GM12878 (cell line): Measurements from ENCODE around the gene GJC1. TPM values are rescaled to one million over a fixed set of nuclear protein-coding genes. Genes with fewer than 3 reads are reported as not detected.

Source experiments
- ATAC-seq: fragments of 200-7000 bp; cut with Tn5 transposase; 3 replicates; pipeline ENCODE4 v1.9.1; 2020; ENCODE audit warnings: mild to moderate bottlenecking, moderate library complexity
- BruUV-seq: library from RNA; stranded (reverse); fragments of 400-500 nt; replicated peaks from 2 replicates; lab custom pipeline; 2021; lab: Mats Ljungman, UMichigan
- CTCF ChIA-PET: fragments of 300-600 bp; sonication (Branson Sonifier 250); formaldehyde crosslinking; extraction: SDS; loops from one replicate; lab custom pipeline; 2021; ENCODE audit warnings: inconsistent platforms; lab: Yijun Ruan, JAX
- POLR2A ChIA-PET: fragments of 350-600 bp; formaldehyde crosslinking; extraction: SDS; loops from one replicate; lab custom pipeline; 2021; ENCODE audit warnings: inconsistent platforms; lab: Charles Lee
- RAD21 ChIA-PET: fragments of 300-600 bp; sonication (Branson Sonifier 250); formaldehyde crosslinking; loops from one replicate; lab custom pipeline; 2023; ENCODE audit warnings: antibody characterized with exemption; ENCODE audit not compliant: unreplicated experiment; lab: Charles Lee
- SMC1A ChIA-PET: fragments of 300-600 bp; sonication (Branson Sonifier 250); formaldehyde crosslinking; loops from one replicate; lab custom pipeline; 2023; ENCODE audit not compliant: unreplicated experiment, uncharacterized antibody; lab: Charles Lee
- DNase-seq: peaks from one replicate; pipeline ENCODE4 v3.0.0-alpha.2; 2011; ENCODE audit warnings: low read depth, low spot score
- FAIRE-seq: peaks from 3 replicates; lab custom pipeline; 2011; peaks lifted over from hg19 to GRCh38; lab: Jason Lieb, UNC
- H2AFZ ChIP-seq: 2 replicates; pipeline ENCODE4 v1.6.0; 2011; ENCODE audit warnings: low read depth, low read length, control low read depth; ENCODE audit not compliant: control insufficient read depth
- H3K27ac ChIP-seq: 2 replicates; pipeline ENCODE4 v1.5.1; 2011; ENCODE audit warnings: control low read depth; ENCODE audit not compliant: control insufficient read depth, insufficient read depth
- H3K27me3 ChIP-seq, 2 experiments: replicated peaks in 1 of 2; 2 replicates each; pipeline versions ENCODE4 v1.6.0 to v1.6.1; 2011; ENCODE audit warnings: low read length in 1 of 2; ENCODE audit not compliant: control insufficient read depth in 2 of 2, insufficient read depth in 2 of 2
- H3K36me3 ChIP-seq, 2 experiments: 2 replicates each; pipeline ENCODE4 v1.5.1; 2011; ENCODE audit warnings: low read length in 1 of 2; ENCODE audit not compliant: control insufficient read depth in 2 of 2, insufficient read depth in 2 of 2
- H3K4me1 ChIP-seq: 2 replicates; pipeline ENCODE4 v1.6.1; 2011; ENCODE audit warnings: mild to moderate bottlenecking, low read length, moderate library complexity, mixed read lengths; ENCODE audit not compliant: control insufficient read depth, insufficient read depth
- H3K4me2 ChIP-seq: 2 replicates; pipeline ENCODE4 v1.6.0; 2011; ENCODE audit warnings: control low read depth; ENCODE audit not compliant: control insufficient read depth, insufficient read depth
- H3K4me3 ChIP-seq: fragments of 200-600 bp; sonication (generic); 2 replicates; pipeline ENCODE4 v1.5.1; 2016
- H3K79me2 ChIP-seq: 2 replicates; pipeline ENCODE4 v1.6.0; 2011; ENCODE audit warnings: low read length; ENCODE audit not compliant: control insufficient read depth, insufficient read depth
- H3K9ac ChIP-seq: 2 replicates; pipeline ENCODE4 v1.8.0; 2011; ENCODE audit warnings: low read length, control low read depth, mixed read lengths; ENCODE audit not compliant: control insufficient read depth, insufficient read depth
- H3K9me3 ChIP-seq: replicated peaks from 3 replicates; pipeline ENCODE4 v1.5.1; 2011; ENCODE audit warnings: mild to moderate bottlenecking, low read length; ENCODE audit not compliant: control insufficient read depth, insufficient read depth
- H4K20me1 ChIP-seq: 2 replicates; pipeline ENCODE4 v1.6.0; 2011; ENCODE audit not compliant: control insufficient read depth, insufficient read depth
- BCL3 ChIP-seq: IDR thresholded peaks from 2 replicates; pipeline ENCODE4 v1.6.1; 2011; ENCODE audit warnings: borderline replicate concordance, low read depth, mild to moderate bottlenecking, moderate library complexity, low read length; ENCODE audit not compliant: insufficient read depth, poor library complexity, severe bottlenecking
- CEBPZ ChIP-seq: fragments of 150-350 bp; IDR thresholded peaks from 2 replicates; pipeline ENCODE4 v1.6.1; 2016; ENCODE audit warnings: low read depth, low read length
- CHD2 ChIP-seq: IDR thresholded peaks from 2 replicates; pipeline ENCODE4 v1.6.1; 2011; ENCODE audit warnings: low read depth, low read length, improper control_type of control experiment, borderline replicate concordance
- IRF4 ChIP-seq: IDR thresholded peaks from 2 replicates; pipeline ENCODE4 v1.6.1; 2011; ENCODE audit warnings: low read depth, low read length
- NFYA ChIP-seq: IDR thresholded peaks from 2 replicates; pipeline ENCODE4 v1.6.1; 2011; ENCODE audit warnings: low read depth, mild to moderate bottlenecking, low read length, improper control_type of control experiment, borderline replicate concordance
- NR2F1 ChIP-seq: fragments of 450-650 bp; conservative IDR thresholded peaks from 2 replicates; pipeline ENCODE4 v1.6.1; 2017; ENCODE audit warnings: mild to moderate bottlenecking
- NRF1 ChIP-seq: conservative IDR thresholded peaks from 2 replicates; pipeline ENCODE4 v1.6.1; 2011; ENCODE audit warnings: mild to moderate bottlenecking, low read depth, low read length, improper control_type of control experiment
- PML ChIP-seq: IDR thresholded peaks from 2 replicates; pipeline ENCODE4 v1.6.1; 2012; ENCODE audit warnings: low read length, inconsistent platforms
- POLR2AphosphoS5 ChIP-seq: IDR thresholded peaks from 2 replicates; pipeline ENCODE4 v1.6.1; 2011; ENCODE audit warnings: mild to moderate bottlenecking, low read length, inconsistent platforms
- RBBP5 ChIP-seq: fragments of 200-600 bp; sonication (generic); conservative IDR thresholded peaks from 2 replicates; pipeline ENCODE4 v1.6.1; 2016
- STAT1 ChIP-seq: fragments of 450-650 bp; conservative IDR thresholded peaks from 2 replicates; pipeline ENCODE4 v1.6.1; 2014; ENCODE audit warnings: antibody characterized with exemption, mild to moderate bottlenecking
- YY1 ChIP-seq: IDR thresholded peaks from 2 replicates; pipeline ENCODE4 v1.6.1; 2011; ENCODE audit warnings: low read depth, mild to moderate bottlenecking, low read length
- WGBS: methylation state at CpG from one replicate; pipeline ENCODE4 v1.1.6; 2016; ENCODE audit warnings: low lambda C conversion rate; ENCODE audit not compliant: insufficient replicate concordance, insufficient coverage; ENCODE audit errors: missing lambda C conversion rate; 5-methylcytosine and 5-hydroxymethylcytosine counted together
- in situ Hi-C: fragments of 300-500 bp; cut with MboI; formaldehyde crosslinking; loops from 9 replicates; pipeline ENCODE4 v1.14.3; 2018; ENCODE audit warnings: mixed read lengths
- intact Hi-C: fragments of 100-400 bp; cut with micrococcal nuclease; formaldehyde crosslinking; loops from one replicate; pipeline ENCODE4 v1.14.2; 2022; ENCODE audit not compliant: unreplicated experiment
- polyA plus RNA-seq, 11 experiments: library from polyadenylated mRNA; depleted of rRNA in 4 of 11; unstranded in 6 of 11; stranded (reverse) in 5 of 11; fragments of >200 nt; fragmentation: Nextera tagmentation in 4 of 11; fragmentation: Illumina TruSeq in 1 of 11; extraction: Ambion mirVana in 4 of 11; extraction: Trizol in 1 of 11; gene quantifications; 1 replicate in 1 of 11; 2 replicates in 10 of 11; pipeline versions ENCODE4 v1.2.1 to v1.2.3, GENCODE V29; 2011 to 2016; ENCODE audit warnings: inconsistent platforms in 2 of 11, missing spikeins in 2 of 11, low read depth in 1 of 11
- total RNA-seq, 4 experiments: library from RNA; depleted of rRNA in 3 of 4; stranded (reverse); fragments of >200 nt in 3 of 4; fragmentation: Illumina TruSeq in 1 of 4; extraction: Trizol in 1 of 4; gene quantifications; 2 replicates each; pipeline versions ENCODE4 v1.2.1 to v1.2.3, GENCODE V29; 2013 to 2021

GJC1 gene
- total and polyA plus RNA-seq, 10 of the 15 experiments (the other 5 are each of a cell fraction or from before 2014, with no cell fraction given) = 0.37 to 3.4 (median 0.90) TPM

- RAD21 ChIA-PET = no interaction called here
- H3K27me3 ChIP-seq = no peaks in the 10 kb centered on the region
- no peaks in the 10 kb centered on the region for H3K79me2 ChIP-seq
- no peaks in the 10 kb centered on the region for H3K9me3 ChIP-seq
- SMC1A ChIA-PET = no interaction called here
- intact Hi-C loops (no loop called here), in situ Hi-C loops (no loop called here)
- no peaks in the 10 kb centered on the region for H4K20me1 ChIP-seq
- H3K4me3 ChIP-seq = no peak overlapping the region
- no TSS peak for BruUV-seq
- FAIRE-seq (no peak), ATAC-seq (no peak), DNase-seq (no peak)
- H3K4me1 ChIP-seq = no peaks in the 10 kb centered on the region
- TF ChIP-seq NFYA (no peak), RBBP5 (no peak), CEBPZ (no peak), POLR2AphosphoS5 (no peak), BCL3 (no peak), STAT1 (no peak), NR2F1 (no peak), YY1 (no peak), NRF1 (no peak), IRF4 (no peak), PML (no peak), CHD2 (no peak)
- CTCF ChIA-PET = interaction anchor here (0.8 to 1.7 kb wide), 2 partner anchors 61 to 63 kb away, joined by 4 to 5 read pairs; no protein-coding TSS in a partner anchor
- no peaks in the 10 kb centered on the region for H3K36me3 ChIP-seq
- no peak overlapping the region for H2AFZ ChIP-seq
- no peak overlapping the region for H3K9ac ChIP-seq
- H3K4me2 ChIP-seq = no peak overlapping the region
- POLR2A ChIA-PET = no interaction called here
- 62% methylated on average over 4 of the region's 4 CpGs for WGBS
- no peak overlapping the region for H3K27ac ChIP-seq
Observed at GRCh38 chr17:44840274-44840673, 10.2 kb upstream of the GJC1 start.
